BE2C (cell line): ENCODE measurements around the gene KIF3B.
A peak's percentile ranks its signal among the peaks of the same experiment; 100 is the strongest.

Experiments used
- DNase-seq: peaks from one replicate; pipeline ENCODE4 v3.0.0-alpha.2; 2020
- H3K27me3 ChIP-seq: fragments of 250-450 bp; sonication (Bioruptor Pico); 2 replicates; pipeline ENCODE4 v1.5.1; 2020; ENCODE audit warnings: mild to moderate bottlenecking
- H3K36me3 ChIP-seq: fragments of 250-450 bp; sonication (Bioruptor Pico); 2 replicates; pipeline ENCODE4 v1.5.1; 2020; ENCODE audit warnings: mild to moderate bottlenecking
- H3K4me1 ChIP-seq: fragments of 250-450 bp; sonication (Bioruptor Pico); 2 replicates; pipeline ENCODE4 v1.5.1; 2020
- H3K4me3 ChIP-seq: 2 replicates; pipeline ENCODE4 v1.5.1; 2011; ENCODE audit warnings: low read depth, low read length
- H3K9me3 ChIP-seq: fragments of 250-450 bp; sonication (Bioruptor Pico); 2 replicates; pipeline ENCODE4 v1.5.1; 2020
- TF ChIP-seq, protein P1 (sequence below): IDR thresholded peaks from 2 replicates; pipeline ENCODE4 v1.5.1; 2012; ENCODE audit warnings: mild to moderate bottlenecking, low read depth, low read length

Gene KIF3B

DNA sequence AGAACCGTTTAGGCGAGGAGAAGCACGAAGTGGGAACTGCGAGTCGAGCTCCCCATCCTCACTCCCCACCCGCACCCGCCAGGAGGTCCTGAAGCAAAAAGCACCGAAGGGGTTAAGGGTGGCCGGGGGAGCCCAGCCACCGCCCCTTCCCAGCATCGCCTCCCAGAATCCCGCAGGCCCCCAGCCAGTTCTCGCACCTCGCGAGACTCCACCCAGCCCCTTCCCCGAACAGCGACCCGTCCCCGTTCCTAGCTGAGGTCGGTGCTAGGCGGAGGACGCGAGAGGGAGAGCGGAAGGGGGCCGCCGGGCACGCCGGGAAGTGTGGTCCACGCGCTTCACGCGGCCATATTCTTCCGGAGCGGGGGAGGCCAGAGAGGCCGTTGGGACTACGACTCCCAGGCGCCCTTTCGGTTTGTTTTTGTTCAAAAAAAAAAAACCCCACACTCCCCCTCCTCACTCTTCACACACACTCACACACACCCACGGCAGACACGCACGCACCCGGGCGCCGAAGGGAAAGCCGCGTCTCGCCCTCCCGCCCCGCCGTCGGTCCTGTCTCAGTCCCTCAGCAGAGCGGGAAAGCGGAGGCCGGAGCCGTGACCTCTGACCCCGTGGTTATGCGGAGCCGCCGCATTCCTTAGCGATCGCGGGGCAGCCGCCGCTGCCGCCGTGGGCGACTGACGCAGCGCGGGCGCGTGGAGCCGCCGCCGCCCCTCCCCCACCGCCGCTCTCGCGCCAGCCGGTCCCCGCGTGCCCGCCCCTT is 80.6 kb downstream of the KIF3B start, which contains the start of gene ASXL1:
ASXL1 (plus strand) TSS at position 463 of the 763 bp plus-strand sequence. CDS start 445 bp downstream, outside the sequence.
- peaks cover 26% of the 10 kb centered on the region for H3K4me1 ChIP-seq
- no peaks in the 10 kb centered on the region for H3K9me3 ChIP-seq
- no peaks in the 10 kb centered on the region; the same call in 1 of the 2 replicates for H3K36me3 ChIP-seq
- peak within 1 kb of the TSS; percentile 94 for H3K4me3 ChIP-seq
- peak; percentile 99 for DNase-seq
- H3K27me3 ChIP-seq, result no peaks in the 10 kb centered on the region
- TF ChIP-seq, protein P1, sequence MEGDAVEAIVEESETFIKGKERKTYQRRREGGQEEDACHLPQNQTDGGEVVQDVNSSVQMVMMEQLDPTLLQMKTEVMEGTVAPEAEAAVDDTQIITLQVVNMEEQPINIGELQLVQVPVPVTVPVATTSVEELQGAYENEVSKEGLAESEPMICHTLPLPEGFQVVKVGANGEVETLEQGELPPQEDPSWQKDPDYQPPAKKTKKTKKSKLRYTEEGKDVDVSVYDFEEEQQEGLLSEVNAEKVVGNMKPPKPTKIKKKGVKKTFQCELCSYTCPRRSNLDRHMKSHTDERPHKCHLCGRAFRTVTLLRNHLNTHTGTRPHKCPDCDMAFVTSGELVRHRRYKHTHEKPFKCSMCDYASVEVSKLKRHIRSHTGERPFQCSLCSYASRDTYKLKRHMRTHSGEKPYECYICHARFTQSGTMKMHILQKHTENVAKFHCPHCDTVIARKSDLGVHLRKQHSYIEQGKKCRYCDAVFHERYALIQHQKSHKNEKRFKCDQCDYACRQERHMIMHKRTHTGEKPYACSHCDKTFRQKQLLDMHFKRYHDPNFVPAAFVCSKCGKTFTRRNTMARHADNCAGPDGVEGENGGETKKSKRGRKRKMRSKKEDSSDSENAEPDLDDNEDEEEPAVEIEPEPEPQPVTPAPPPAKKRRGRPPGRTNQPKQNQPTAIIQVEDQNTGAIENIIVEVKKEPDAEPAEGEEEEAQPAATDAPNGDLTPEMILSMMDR, result no peak

DNA sequence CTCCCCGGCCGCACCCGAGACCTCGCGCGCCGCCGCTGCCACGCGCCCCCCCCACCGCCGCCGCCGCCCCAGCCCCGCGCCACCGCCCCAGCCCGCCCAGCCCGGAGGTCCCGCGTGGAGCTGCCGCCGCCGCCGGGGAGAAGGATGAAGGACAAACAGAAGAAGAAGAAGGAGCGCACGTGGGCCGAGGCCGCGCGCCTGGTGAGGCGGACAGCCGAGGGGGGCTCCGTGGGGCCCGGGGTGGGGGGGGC is 81.1 kb downstream of the KIF3B start:
- Histone ChIP-seq H3K36me3 (no peaks in the 10 kb centered on the region; the same call in 1 of the 2 replicates), H3K9me3 (no peaks in the 10 kb centered on the region), H3K27me3 (no peaks in the 10 kb centered on the region), H3K4me1 (peaks cover 30% of the 10 kb centered on the region), H3K4me3 (peak overlapping the region; percentile 94)
- DNase-seq, result no peak
- TF ChIP-seq, protein P1, result no peak

DNA sequence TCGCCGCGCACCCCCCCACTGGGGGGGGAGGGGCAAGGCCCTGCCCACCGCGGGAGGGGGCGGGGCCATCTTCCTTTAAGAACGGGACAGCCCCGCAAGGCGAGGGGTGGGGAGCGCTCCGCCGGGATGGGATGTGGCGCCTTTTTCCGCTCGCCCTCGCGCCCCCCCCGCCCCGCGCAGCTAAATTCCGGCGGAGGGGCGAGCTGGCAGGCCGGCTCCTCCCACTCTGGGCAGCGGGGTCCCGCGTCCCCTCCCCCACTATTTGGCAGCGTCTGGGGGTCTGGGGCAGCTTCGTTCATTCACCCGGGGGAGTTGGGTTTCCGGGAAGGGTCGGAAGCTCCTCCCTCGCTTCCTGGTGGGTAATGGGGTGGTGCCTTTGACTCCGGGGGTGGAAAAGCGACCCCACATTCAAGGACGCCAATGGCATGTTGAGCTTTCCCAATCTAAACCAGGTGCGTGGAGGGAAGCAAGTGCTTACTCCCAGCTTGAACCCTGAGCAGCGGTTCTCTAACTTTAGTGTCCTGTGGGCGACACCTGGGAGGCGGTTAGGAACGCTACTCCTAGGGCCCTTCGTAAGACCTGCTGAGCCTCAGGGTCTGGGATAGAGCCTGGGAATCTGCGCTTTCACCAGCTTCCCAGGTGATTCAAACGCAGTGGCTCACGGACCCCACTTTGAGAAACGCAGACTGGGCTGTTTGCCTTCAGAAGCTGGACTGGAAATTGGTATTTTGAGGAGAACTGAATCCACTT is 81.6 kb downstream of the KIF3B start:
- TF ChIP-seq, protein P1, result no peak
- peak; percentile 74 for DNase-seq
- H3K4me1 ChIP-seq, result peaks cover 31% of the 10 kb centered on the region
- H3K36me3 ChIP-seq, result no peaks in the 10 kb centered on the region; the same call in 1 of the 2 replicates
- no peaks in the 10 kb centered on the region for H3K27me3 ChIP-seq
- H3K4me3 ChIP-seq, result peak overlapping the region; percentile 94
- no peaks in the 10 kb centered on the region for H3K9me3 ChIP-seq

DNA sequence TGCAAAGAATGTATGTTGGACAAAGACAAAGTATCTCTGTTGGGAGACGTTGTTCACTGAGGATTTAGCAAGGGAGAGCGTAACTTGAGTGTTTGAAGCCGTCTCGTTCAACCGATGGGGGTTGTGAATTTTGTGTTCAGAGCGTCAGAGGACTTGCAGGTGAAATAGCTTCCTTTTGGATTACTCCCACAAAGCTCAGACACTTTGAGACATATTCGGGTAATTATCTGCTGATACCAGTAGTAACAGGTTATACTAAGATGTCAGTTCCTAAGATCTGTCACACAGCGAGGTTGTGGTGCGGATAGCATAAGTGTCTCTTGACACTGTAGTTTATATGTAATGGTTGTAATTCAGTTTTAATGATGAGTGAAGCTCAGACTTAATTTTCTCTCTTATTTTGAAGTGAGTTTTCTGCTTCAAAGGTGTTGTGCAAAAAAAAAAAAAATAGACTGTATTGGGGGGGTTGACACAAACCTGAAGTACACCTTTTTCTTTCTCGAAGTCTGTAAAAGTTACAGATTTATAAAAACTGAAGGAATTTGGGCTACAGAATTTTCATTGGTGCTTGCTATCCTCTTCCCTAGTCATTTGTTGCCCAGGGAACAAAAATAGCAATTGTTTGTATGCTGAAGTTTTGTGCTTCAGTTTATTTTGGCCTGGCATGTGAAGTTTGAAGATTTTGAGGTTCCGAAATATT is 82.3 kb downstream of the KIF3B start:
- no peak for DNase-seq
- no peaks in the 10 kb centered on the region for H3K9me3 ChIP-seq
- H3K27me3 ChIP-seq, result no peaks in the 10 kb centered on the region
- H3K36me3 ChIP-seq, result no peaks in the 10 kb centered on the region; the same call in 1 of the 2 replicates
- peak overlapping the region; percentile 94 for H3K4me3 ChIP-seq
- H3K4me1 ChIP-seq, result peaks cover 30% of the 10 kb centered on the region
- TF ChIP-seq, protein P1, result no peak

DNA sequence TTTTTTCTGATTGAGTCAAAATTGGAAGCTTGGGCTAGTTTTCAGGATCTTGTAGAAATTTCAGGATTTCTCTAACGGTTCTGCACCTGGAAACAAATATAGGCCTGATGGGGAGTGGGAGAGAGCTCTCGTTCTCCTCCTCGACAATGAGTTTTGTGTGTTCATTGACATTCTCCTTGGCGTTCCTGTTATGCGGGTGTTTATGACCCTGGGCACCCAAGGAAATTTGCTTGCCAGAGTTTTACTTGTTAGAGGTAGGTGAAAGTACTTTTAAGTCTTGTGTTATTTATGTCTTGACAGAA is 82.8 kb downstream of the KIF3B start:
- H3K4me1 ChIP-seq, result peaks cover 30% of the 10 kb centered on the region
- peak overlapping the region; percentile 94 for H3K4me3 ChIP-seq
- DNase-seq, result no peak
- H3K36me3 ChIP-seq, result no peaks in the 10 kb centered on the region; the same call in 1 of the 2 replicates
- H3K27me3 ChIP-seq, result no peaks in the 10 kb centered on the region
- H3K9me3 ChIP-seq, result no peaks in the 10 kb centered on the region
- TF ChIP-seq, protein P1, result no peak
